GM19438 (cell line): Measurements from ENCODE around the gene ELL2.

Source experiments
- ATAC-seq: cut with Tn5 transposase; IDR thresholded peaks from one replicate; pipeline ENCODE4 v1.9.1; 2021; ENCODE audit warnings: low read depth; ENCODE audit not compliant: unreplicated experiment

ELL2 gene

GRCh38 chr5:95983509-95983908, 21.9 kb upstream of the ELL2 start:
- ATAC-seq: no peak

DNA sequence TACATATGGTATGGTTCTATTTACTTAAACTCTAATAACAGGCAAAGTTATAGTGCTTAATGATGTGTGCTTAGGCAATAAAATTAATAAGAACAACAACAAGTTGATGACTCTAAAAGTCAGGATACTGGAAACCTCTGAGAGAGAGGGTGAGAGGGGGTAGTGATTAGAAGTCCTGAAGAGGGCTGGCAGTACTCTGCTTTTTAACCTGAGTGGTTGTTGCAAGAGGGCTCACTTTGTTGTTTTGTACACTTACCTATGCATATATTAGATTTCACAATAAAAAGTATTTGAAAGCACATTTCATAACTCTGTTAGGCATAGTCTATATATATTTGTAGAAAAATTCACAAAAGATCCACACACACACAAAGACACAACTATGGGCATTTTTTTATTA, 21.4 kb upstream of the ELL2 start:
- no peak for ATAC-seq

DNA sequence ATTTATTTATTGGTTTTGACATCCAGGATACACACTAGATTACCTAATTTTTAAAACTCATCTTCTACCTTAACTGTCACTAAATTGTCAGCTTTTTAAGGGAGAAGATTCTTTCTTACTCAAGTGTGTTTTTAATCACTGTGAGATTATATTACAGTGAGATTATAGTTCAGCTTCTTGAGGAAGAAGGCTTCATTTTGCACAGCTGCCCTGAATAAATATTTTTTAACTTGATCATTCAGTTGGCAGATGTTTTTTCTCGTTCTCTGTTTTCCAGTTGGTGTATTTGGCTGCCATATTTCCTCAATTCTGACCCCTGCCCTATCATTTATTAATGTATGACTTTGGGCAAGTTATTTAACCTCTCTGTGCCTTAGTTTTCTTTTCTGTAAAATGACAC, 15.0 kb upstream of the ELL2 start:
- no peak for ATAC-seq

DNA sequence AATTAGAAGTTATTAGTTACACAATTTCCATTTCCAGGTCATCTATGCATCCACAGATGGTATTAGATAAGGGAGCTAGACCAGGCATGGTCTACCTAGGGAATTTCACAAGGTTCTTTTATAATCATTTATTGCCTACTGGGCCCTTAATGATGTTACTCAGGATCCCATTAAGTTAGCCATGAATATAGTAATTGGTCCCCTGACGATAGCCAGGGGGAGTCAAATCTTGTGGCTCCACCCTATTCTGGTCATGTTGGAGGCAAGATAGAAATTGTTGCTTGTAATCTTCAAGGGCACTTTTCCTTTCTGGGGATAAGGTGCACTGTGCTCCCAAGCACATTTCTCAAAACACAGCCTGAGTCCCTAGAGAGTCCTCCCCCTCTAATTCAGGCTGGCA, 14.1 kb upstream of the ELL2 start:
- ATAC-seq: no peak

- ATAC-seq: peak; percentile 75
These were observed 12.2 kb upstream of the ELL2 start for GRCh38 chr5:95973793-95974325.

DNA sequence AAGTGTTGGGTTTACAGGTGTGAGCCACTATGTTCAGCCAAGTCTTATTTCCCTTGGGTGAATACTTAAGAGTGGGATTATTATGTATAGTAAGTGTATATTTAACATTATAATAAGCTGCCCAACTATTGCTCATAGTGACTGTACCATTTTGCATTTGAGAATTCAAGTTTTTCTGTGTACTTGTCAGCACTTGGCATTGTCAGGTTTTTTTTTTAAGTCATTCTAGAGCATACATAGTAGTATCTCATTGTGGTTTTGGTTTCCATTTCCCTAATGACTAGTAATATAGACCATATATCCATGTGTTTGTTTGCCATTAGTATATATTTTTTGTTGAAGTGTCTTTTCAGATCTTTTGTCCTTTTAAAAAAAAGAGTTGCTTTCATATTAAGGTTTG, 10.5 kb upstream of the ELL2 start:
- ATAC-seq: no peak

GRCh38 chr5:95970359-95970704, 8.7 kb upstream of the ELL2 start:
- ATAC-seq: no peak

GRCh38 chr5:95969651-95970358, 8.2 kb upstream of the ELL2 start:
- ATAC-seq: no peak

- ATAC-seq: no peak
These were observed 7.4 kb upstream of the ELL2 start for GRCh38 chr5:95969055-95969454.

- ATAC-seq: no peak
These were observed 5.6 kb upstream of the ELL2 start for GRCh38 chr5:95967236-95967635.

DNA sequence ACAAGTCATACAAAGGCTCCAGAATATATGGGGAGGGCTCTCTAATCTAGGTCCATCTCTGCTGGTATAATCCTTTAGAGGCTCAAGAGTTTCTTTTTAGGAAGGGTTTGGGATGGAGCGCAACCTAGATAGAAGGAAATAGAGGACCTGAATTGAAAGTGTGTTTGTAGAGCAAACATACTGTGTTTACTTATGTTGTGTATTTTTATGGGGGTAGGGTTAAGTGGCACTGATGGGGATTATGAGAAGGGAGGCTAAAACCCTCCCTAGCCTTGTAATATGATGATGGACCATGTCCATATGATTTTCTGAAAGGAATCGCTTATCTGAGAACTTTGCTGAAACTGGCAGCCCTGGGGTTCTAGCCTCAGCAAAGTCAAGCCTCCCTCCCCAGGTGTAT, 4.4 kb upstream of the ELL2 start:
- ATAC-seq: no peak

DNA sequence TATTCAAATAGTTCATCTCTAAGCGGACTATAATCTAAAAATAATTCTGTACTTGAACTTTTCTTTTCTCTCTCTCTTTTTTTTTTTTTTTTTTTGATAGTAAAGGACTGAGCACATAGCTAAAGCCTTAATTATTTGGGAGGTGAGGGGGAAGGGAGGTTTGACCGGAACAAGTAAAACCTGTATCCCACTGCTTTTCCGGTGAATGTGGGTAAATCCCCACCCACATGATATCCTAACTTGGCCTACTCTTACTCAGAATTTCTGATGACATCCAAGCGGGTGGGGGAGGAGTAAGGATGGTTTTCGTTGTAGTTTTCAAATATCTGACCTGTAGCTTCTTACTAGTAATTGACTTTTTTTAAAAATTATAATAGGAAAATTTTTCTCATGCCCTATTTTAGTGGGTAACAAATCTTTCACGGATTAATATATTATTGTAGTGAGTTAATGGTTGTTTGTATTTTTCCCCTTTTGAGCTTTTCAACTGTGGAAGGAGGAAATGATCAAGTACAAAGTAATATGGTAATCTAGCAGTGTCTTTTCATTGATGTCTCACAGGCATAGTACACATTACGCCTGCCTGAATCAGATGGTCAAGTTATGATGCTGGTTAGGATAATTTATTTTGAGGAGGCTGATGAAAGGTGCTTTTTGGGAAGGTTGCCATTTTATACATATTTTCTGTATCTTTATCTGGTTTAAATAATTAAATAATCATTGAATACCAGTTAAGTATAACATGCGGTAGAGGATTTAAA, 2.2 kb upstream of the ELL2 start:
- no peak for ATAC-seq

GRCh38 chr5:95962785-95963184, 1.1 kb upstream of the ELL2 start:
- ATAC-seq: no peak

DNA sequence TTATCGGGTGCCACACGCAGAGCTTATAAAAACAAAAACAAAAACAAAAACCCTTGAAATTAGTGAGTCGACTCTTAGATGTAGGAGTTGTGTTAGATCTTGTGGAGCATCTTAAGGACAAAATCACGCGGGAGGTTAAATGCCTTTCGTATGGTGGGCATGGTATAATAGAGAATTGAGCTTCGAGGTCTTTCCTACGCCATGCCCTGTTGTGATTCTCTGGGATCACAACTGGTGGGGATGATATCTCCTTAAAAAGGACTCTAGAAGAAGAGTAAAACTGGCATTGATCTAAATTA, 773 bp upstream of the ELL2 start:
- no peak for ATAC-seq

- ATAC-seq: peak; percentile 60
These were observed 709 bp downstream of the ELL2 start for GRCh38 chr5:95960667-95961616.

DNA sequence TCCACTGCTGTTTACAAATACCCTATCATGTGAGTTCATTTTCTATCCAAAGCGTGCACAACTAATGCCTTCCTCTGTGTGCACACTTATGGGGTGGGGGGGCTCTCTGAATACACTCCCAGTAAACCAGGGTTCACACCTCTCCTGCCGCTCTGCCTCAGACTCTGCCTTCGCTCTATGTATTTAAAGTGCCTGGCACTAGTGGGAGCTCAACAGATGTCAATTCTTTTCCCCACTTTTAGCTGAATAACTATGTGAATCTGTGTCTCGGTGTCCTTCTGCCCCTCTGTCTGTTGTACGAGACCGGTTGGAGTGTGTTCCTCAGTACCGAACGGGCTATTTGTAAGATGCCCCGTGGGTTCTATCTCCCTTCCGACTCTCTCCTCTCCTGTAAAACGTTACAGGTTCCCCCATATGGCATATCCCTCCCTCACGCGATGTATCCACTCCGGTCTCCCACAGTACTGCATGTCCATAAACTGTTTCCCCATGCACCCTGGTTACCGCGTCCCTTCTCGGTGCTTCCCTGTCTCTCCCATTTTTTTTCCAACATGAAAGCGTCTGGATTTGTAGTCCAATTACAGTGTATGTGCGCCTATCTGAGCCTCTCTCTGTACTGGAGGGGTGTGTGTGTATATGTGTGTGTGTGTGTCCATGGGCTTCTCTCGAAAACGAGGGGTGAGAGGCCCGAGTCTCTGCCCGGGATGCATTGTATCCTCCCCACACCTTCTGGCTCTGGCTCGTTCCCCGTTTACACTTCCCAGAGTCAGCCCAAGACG, 1.6 kb downstream of the ELL2 start:
- no peak for ATAC-seq

DNA sequence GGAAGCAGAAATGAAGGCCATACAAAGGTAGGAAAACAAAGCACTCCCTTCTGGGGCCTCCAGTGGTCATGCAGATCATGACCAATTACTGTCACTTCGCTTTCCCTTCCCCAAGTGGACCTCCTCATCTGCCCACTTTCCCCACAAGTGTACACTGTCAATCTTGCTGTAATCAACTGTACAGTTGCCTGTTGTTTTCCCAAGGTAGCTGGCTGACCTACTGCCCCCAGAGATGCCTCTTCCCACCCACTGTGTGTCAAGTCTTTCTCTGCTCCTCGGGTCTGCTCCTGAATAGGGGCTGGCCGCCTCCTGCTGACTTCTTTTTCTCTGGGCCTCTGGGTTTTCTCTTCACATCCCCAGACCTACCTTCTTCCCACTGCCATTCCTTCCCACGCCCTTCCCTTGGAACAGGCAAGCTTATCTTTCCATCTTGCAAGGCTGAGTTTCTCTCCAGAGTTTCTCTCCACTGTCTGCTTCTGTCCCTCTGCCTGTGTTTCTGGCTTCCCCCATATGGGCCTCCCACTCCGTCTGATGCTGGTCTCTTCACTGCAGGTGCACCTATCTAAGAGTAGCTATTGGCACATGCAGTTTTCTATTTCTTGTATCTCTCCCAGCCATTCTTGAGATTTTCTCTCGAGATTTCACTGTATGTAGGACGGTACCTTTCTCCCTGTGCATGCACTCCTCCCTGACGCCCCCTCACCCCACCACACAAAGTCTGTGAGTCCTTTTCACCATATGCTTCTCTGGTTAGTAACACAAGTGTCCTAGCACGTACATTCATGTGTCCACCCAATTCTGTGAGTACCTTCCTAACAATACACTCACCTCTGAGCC, 2.4 kb downstream of the ELL2 start:
- ATAC-seq: no peak

GRCh38 chr5:95958310-95959014, 3.2 kb downstream of the ELL2 start:
- ATAC-seq: no peak
